KOPT-K1 (cell line): ENCODE measurements around the gene PSME2.

Experiments used
- H3K27ac ChIP-seq: fragments of 200-600 bp; sonication (generic); 2 replicates; pipeline ENCODE4 v1.5.1; 2016; ENCODE audit warnings: antibody characterized with exemption, mild to moderate bottlenecking, low read depth, low read length; ENCODE audit not compliant: poor library complexity, severe bottlenecking
- H3K36me3 ChIP-seq: fragments of 200-600 bp; sonication (generic); 2 replicates; pipeline ENCODE4 v1.5.1; 2017; ENCODE audit warnings: antibody characterized with exemption, mild to moderate bottlenecking, low read length, moderate library complexity; ENCODE audit not compliant: insufficient read depth
- H3K9me3 ChIP-seq: fragments of 200-600 bp; sonication (generic); 2 replicates; pipeline ENCODE4 v1.5.1; 2017; ENCODE audit warnings: antibody characterized with exemption, low read length, mild to moderate bottlenecking; ENCODE audit not compliant: insufficient read depth, poor library complexity, severe bottlenecking

The PSME2 gene

GRCh38 chr14:24093901-24094840, 52.2 kb downstream of the PSME2 start, which contains the start of gene PCK2:
Gene PCK2, plus strand, starts transcription at chr14:24094311. Its CDS starts 95 bp downstream, at chr14:24094406.
- H3K9me3 ChIP-seq = no peaks in the 10 kb centered on the region
- H3K36me3 ChIP-seq = no peaks in the 10 kb centered on the region; the same call in 1 of the 2 replicates
- H3K27ac ChIP-seq = peak within 1 kb of the TSS; percentile 79
